ENCODE data around the gene EXOSC6.
"Not testable (repeated sequence)": the region's sequence is repeated elsewhere in the genome, so short reads cannot be mapped to it uniquely, and the experiment has no call there.

EXOSC6 gene
- long read RNA-seq, donor 1, full-length matches to known transcripts: 54 of 54 reads
- long read RNA-seq, donor 1, partial matches to known transcripts: 0 of 54 reads
- long read RNA-seq, donor 1, other reads (novel, unspliced or antisense): 0 of 54 reads
- long read RNA-seq, donor 2, full-length matches to known transcripts: 30 of 30 reads
- long read RNA-seq, donor 2, partial matches to known transcripts: 0 of 30 reads
- long read RNA-seq, donor 2, other reads (novel, unspliced or antisense): 0 of 30 reads
- long read RNA-seq, donor 3, full-length matches to known transcripts: 41 of 41 reads
- long read RNA-seq, donor 3, partial matches to known transcripts: 0 of 41 reads
- long read RNA-seq, donor 3, other reads (novel, unspliced or antisense): 0 of 41 reads
- long read RNA-seq, donor 4, full-length matches to known transcripts: 82 of 82 reads
- long read RNA-seq, donor 4, partial matches to known transcripts: 0 of 82 reads
- long read RNA-seq, donor 4, other reads (novel, unspliced or antisense): 0 of 82 reads
- long read RNA-seq, donor 5, full-length matches to known transcripts: 89 of 89 reads
- long read RNA-seq, donor 5, partial matches to known transcripts: 0 of 89 reads
- long read RNA-seq, donor 5, other reads (novel, unspliced or antisense): 0 of 89 reads
- long read RNA-seq, donor 6, full-length matches to known transcripts: 75 of 75 reads
- long read RNA-seq, donor 6, partial matches to known transcripts: 0 of 75 reads
- long read RNA-seq, donor 6, other reads (novel, unspliced or antisense): 0 of 75 reads
- long read RNA-seq, donor 7: 0 reads
- long read RNA-seq, donor 8, full-length matches to known transcripts: 72 of 72 reads
- long read RNA-seq, donor 8, partial matches to known transcripts: 0 of 72 reads
- long read RNA-seq, donor 8, other reads (novel, unspliced or antisense): 0 of 72 reads

DNA sequence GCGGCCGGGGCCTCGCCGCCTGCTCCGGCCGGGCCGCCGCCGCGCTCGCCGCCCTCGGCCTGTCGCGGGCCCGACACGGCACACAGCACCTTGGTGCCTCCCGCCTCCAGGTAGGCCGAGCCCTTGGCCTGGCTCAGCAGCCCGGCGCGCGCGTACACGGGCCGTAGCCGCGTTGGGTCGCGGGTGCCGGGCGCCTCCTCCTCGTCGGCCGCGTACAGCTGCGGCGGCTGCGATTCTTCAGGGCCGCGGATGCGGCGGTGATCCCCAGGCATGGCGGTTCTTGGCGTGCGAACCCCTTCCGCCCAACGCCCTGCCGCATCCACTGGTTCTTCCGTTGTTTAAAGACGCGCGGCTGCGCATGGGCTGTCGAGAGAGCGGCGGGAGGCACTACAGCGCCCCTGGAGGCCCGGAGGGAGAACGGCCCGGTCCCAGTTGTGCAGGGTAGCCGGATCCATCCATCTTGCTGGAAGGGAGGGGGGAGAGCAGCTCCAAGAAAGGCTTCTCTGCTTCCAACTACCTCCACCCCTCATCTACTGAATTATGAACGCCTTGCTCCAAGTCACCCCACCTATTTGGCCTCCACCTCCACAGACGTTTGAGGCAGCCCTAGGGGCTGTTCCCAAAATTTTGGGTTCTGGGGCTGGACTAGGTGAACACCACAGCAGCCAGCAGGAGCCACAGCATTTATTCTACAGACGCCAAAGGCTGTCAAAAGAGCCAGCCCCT is at the start of gene EXOSC6:
TSS of gene EXOSC6 (minus strand) at position 312 of the 726 bp plus-strand sequence. CDS start at position 272, 40 bp downstream.
- DNase-seq: peak; percentile 98

DNA sequence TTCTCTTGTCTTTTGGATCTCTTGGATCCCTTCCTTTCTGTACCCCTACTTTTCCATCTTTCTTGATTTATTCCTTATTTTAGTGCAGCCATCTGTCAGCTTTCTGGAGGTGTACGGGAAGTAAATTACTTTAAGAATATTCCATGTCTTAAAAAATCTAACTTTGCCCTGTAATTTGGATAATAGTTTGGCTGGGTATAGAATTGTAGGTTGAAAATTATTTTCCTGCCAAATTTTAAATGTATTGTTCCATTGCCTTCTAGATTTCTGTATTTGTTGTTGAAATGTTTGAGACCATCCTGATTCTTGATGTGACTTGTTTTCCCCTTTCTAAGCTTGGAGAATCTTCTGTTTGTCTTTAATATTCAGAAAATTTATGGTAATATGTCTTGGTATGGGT is 49.4 kb upstream of the EXOSC6 start:
- no peak for DNase-seq

DNA sequence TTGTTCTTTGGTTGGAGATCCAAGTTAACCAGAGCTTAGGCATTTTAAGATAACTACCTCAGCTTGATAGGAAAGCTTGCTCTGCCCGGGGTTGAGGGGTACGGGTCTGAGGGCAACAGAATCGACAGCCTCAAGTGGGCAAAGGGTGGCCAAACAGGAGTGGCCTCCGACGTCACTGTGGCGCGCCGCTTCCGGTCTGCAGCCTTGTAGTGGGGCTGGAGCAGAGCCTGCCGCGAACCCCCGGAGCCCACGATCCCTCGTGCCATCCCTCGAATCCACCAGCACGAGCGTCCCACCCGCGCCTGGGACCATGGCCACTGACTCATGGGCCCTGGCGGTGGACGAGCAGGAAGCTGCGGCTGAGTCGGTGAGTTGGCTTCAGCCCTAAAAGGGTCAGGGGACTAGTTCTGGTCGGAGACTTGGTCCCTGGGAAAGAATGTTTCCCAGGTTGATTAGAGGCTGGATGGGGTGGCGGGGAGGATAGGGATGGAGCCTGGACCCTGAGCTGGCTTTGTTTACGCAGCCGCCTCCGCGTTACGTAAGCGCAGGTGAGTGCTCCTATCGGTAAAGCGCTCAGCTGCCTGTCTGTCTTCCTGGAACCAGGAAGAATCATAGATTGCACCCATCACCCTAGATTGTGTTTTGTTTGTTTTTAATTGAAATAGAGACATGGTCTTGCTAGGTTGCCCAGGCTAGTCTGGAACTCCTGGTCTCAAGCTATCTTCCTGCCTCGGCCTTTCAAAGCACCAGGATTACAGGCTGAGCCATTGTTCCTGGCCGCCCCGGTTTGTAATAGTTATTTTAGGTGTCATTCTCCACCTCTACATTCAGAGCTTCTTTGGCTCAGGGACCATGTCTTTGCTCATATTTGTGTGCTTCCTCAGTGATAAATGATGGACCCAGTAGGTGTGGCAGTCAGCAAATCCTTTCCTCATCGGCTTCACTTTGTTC is 47.5 kb upstream of the EXOSC6 start, which contains the start of gene DDX19B:
TSS of gene DDX19B (plus strand) at position 199 of the 951 bp plus-strand sequence. CDS start at position 311, 112 bp downstream.
- peak; percentile 79 for DNase-seq

DNA sequence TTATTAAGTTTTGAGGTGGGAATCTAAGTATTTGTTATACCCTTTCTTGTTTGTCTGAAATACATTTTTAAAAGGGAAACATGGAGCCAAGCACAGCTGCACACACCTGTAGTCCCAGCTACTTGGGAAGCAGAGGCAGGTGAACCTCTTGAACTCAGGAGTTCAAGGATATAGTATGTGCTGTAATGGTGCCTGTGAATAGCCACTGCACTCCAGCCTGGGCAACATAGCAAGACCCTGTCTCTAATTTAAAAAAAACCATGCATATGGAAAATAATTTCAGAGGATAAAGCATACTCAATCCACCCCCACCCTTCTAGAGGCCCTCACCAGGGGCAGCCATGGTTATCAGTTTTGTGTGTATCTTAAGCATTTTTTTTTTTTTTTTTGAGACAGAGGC is 43.9 kb upstream of the EXOSC6 start:
- no peak for DNase-seq

DNA sequence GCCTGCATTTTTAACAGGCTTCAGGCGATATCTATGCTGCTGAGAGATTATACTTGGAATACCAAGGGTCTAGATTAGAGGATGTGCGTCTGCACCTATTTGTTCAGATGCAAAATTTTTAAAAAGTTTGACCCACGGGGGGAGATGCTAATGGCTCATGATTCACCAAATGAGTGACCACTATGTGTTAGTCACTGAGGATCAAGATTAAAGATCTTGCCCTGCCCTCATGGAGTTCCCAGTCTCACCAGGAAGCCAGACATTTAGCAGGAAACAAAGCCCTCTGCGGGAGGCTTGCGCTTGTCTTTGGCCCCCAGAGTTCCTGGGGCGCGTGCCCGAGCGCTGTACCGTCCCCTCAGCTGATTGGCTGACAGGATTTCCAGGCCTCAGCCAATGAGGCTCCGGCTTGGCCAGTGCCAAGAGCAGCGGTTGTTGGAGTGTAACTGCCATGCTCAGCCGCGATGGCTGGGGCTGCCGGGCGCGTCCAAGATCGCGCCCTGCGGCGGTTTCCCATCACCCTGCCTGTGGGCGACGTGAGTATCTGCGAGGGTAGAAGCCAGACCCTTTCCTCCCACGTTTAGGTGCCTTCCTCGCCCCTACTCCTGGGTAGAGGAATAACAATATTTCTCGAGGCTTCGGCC is 42.8 kb upstream of the EXOSC6 start:
- DNase-seq: no peak

DNA sequence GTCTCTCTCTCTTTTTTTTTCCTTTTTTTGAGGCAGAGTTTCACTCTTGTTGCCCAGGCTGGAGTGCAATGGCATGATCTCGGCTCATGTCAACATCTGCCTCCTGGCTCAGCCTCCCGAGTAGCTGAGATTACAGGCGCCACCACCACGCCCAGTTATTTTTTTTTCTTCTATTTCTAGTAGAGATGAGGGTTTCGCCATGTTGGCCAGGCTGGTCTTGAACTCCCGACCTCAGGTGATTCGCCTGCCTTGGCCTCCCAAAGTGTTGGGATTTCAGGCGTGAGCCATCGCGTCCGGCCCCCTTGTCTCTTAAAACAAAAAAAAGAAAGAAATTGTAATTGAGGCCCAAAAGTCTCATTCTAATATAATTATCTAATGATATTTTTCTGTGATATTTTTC is 40.4 kb upstream of the EXOSC6 start:
- DNase-seq: not testable (repeated sequence)

DNA sequence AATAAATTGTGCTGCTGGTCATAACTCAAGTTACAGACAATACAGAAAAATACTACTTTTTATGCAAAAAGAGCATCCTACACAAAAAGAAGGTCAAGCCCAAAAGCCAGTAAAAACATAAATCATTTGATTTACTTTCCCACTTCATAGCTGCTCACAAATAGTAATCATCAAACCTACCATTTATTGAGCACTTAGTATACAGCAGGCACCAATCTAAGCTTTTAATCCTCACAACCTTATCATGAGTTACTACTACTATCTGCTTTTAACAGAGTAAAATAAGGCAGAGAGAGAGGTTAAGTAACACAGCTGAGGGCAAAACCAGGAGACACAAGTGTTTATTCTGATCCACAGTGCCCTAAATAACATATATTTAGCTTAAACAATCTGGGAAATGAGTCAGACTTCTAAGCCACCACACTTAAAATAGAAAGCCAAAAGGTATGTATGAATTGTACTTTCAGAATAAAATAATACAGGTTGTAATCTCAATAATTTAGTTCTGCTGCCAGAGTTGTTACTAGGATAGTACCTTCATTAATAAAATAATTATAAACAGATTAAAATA is 39.3 kb upstream of the EXOSC6 start:
- DNase-seq: no peak

DNA sequence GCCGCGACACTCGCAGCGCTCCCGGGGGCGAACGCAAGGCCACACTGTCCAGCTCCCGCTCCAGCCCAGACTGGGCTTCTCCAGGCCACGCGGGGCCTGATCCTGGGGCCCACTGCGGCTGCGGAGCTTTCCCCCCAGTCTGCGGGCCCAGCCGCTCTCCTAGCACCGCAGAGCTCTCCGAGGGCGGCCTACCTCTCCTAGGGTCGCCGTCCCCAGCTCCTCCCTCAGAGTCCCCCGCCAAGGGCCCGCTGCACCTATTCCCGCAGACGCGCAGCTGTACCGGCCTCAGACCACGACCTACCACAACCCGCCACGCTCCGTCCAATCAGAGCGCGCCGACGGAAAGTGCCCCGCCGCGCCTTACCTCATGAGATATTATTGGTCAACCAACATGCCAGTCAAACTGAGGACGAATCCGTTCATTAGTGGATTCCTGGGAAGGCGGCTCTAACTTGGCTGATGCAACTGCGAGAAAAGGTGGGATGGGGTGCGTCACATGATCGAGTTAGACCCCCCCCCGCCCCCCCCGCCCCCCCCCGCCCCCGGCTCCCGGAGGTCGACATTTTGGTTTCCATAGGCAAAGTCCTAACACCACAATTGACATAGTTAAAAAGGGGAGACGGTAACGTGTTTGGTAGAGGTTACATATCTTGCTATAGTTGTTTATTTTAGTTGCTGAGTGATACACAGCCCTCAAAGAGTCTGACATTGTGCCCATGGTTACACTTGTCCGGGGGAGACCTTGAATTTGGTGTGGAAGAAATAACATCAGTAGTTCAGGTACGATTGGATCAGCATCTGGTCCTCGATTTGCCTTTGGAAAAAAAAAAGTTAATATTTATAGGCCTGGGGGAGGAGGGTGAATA is 37.7 kb upstream of the EXOSC6 start, which contains the start of gene AARS1:
TSS of gene AARS1 (minus strand) at position 278 of the 866 bp plus-strand sequence. CDS start 6,743 bp downstream, outside the sequence.
- peak; percentile 96 for DNase-seq

DNA sequence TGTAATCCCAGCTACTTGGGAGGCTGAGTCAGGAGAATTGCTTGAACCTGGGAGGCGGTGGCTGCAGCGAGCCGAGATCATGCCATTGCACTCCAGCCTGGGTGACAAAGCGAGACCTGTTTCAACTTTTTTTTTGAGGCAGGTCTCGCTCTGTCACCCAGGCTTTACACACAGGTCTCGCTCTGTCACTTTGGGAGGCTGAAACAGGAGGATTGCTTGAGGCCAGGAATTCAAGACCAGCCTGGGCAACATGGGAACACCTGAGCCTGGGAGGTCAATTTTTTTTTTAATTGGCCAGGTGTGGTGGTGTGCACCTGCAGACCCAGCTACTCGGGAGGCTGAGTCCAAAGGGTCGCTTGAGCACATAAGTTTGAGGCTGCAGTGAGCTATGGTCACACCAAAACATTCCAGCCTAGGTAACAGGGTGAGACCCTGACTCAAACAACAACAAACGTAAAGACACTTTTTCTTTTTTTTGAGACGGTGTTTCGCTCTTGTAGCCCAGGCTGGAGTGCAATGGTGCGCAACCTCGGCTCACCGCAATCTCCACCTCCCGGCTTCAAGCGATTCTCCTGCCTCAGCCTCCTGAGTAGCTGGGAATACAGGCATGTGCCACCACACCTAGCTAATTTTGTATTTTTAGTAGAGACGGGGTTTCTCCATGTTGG is 35.7 kb upstream of the EXOSC6 start:
- not testable (repeated sequence) for DNase-seq

DNA sequence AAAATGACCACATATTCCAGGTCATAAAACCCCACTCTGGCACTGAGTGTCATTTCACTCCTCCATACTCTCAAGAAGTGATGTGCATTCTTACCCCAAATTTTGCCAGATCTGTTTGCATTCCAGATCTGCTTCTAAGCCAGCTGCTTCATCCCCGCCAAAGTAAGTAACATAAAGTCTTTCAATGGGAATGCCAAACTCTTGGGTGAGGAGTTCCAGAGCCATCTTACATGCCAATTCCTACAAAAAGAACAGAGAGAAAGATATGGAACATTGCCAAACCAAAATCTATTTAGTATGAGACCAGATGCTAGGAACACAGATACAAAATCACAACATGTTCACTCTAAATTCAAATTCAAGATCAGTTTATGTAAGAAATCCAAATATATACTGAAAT is 24.7 kb upstream of the EXOSC6 start:
- no peak for DNase-seq

DNA sequence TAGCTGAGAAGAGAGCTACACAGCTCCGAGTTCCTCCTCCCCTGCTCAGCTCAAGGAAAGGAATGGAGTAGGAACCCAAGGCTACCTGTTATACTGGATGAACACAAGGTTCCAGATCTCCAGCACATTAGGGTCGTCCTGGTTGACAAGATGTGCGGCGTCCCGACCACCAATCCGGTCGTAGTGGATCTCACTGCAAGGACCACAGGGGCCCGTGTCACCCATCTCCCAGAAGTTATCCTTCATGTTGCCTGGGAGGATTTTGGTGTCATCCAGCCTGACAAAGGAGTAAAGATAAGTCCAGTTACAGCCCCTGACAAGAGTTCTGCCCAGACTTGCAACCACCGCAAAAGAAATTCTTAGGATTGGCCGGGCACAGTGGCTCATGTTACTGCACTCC is 20.0 kb upstream of the EXOSC6 start:
- DNase-seq: no peak

DNA sequence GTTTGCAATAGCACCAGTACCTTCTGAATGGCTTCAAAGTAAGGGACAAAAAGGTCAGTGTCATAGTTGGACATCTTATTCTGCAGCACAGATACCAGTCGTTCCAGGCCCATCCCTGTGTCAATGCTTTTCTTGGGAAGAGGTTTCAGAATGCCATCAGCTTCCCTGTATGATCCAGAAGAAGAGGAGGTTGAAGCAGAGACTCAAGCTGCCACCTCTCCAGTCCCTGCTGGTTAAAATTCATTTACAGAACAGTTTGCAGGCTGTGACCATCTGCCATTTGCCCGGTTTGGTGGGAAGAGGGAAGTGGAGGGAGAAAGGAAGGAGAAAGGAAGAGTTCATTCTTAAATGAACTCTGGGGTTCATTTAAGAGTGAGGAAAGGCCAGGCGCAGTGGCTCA is 18.4 kb upstream of the EXOSC6 start:
- DNase-seq: no peak

DNA sequence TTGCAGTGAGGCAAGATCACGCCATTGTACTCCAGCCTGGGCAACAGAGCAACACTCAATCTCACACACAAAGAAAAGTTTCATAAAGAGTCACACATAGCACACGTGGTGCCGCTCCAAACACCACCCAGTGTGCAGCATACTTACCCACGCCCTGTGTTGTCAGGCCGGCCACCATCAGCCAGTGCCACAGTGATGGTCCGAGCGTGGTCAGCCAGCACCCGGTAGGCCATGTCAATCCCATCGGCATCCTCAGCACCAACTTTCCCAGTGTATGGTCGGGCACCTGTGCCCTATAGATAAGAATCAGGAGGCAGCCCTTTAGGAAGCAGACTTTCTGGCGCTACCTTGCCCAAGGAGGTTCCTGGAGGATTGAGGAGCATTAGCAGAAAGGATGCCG is 17.7 kb upstream of the EXOSC6 start:
- no peak for DNase-seq

DNA sequence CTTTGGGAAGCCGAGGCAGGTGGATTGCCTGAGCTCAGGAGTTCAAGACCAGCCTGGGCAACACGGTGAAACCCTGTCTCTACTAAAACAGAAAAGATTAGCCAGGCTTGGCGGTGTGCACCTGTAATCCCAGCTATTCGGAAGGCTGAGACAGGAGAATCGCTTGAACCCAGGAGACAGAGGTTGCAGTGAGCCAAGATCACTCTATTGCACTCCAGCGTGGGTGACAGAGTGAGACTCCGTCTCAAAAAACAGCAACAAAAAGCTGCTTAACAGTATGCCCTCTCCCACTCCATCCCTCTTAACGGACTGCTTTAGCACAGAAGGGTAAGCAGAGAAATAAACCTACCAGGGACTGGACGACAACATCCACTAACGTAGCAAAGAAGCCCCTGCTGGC is 16.2 kb upstream of the EXOSC6 start:
- DNase-seq: not testable (repeated sequence)

DNA sequence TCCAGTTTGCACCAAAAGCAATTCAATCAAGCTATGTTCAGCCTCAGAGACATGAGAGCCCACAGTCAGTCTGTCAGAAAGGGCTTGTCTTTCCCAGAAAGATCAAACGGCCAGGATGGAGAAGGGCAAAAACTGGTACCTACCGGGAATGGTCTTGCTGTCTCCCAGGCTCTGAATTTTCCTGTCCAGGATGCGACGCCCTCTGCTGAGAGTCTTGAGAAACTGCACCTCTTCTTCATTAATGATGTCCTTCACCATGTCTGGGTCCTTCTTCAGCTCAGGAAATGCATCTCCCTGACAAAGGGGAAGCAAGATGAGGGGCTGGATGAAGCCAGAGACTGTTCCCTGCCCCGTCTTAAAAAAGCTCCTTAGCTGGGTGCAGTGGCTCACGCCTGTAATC is 15.8 kb upstream of the EXOSC6 start:
- no peak for DNase-seq

DNA sequence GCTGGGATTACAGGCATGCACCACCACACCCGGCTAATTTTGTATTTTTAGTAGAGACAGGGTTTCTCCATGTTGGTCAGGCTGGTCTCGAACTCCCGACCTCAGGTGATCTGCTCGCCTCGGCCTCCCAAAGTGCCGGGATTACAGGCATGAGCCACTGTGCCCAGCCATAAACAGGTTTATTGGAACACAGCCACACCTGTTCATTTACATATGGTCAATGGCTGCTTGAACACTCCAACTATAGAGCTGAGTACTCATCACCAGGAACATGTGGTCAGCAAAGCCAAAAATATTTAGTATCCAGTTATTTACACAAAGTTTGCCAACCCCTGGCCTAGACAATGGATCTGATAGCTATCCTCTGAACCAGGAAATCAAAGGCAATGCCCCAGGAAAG is 8.2 kb upstream of the EXOSC6 start:
- not testable (repeated sequence) for DNase-seq

DNA sequence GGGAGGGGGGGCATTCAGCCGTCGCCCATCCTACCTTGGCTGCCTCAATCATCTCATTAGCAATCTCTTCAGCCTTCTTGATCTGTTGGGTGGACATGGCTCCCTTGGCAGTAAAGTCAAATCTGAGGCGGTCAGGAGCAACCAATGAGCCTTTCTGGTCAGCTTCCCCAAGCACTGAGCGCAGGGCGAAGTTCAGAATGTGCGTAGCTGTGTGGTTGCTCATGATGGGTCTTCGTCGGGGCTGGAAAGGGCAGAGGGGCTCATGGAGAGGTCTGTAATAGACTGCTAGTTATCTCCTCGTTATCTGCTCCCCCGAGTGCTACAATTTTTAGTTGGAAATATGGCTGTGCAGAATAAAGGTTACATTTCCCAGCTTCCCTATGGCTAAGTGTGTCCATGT is 7.2 kb upstream of the EXOSC6 start:
- no peak for DNase-seq

DNA sequence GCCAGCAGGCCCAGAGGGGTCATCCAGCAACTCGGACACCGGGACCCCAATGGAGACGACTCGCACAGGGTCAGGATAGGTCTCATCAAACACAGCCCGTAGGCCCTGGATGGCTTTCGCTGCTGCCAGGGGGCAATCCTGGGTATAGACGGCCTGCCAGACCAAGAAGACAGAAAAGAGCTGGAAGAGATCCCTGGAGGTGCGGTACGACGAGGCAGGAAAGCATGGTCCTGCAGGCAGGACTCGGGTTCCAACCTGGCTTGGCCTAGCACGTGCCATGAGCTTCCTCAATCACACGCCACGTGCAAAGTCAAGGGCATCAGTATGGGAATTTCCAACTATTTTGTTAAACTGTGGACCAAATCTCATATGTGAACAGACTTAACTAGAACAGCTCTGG is 6.3 kb upstream of the EXOSC6 start:
- DNase-seq: no peak

DNA sequence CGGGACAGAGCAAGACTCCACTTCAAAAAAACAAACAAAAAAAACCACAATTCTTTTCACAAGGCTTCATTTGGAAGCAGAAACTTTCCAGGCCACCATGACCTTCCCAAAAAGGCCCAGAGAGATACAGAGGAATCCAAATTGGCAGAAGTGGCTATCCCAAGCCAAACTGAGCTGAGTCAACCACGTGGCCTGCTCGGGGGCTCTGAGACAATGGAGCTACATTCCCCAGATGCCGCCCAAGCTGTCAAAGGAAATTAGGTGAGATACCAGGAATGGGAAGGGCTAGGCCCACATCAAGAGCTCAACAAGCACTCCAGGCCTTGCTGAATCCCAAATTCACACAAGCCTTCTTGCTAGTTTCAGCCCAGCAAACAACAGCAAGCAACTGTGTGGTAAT is 5.7 kb upstream of the EXOSC6 start:
- no peak for DNase-seq

Measured in right kidney (tissue), 9 donors.